Thymus (tissue), 11 donors: ENCODE data around the gene RNF220. TPM values are rescaled to one million over a fixed set of nuclear protein-coding genes. Genes with fewer than 3 reads are reported as not detected.

Experiments used
- DNase-seq, 9 donors: peaks; one replicate each; pipeline ENCODE4 v3.0.0-alpha.2; 2013; ENCODE audit warnings: low spot score in 9 of 9, low read depth in 6 of 9, missing footprints in 1 of 9
- H3K27ac ChIP-seq, 2 donors: one replicate each; pipeline ENCODE4 v1.5.1; 2013; ENCODE audit warnings: control low read depth in 1 of 2, low read depth in 1 of 2, low read length in 1 of 2, mild to moderate bottlenecking in 1 of 2, moderate library complexity in 1 of 2
- H3K27me3 ChIP-seq, 2 donors: one replicate each; pipeline ENCODE4 v1.5.1; 2013; ENCODE audit warnings: low read length in 1 of 2; ENCODE audit not compliant: control insufficient read depth in 2 of 2, insufficient read depth in 1 of 2
- H3K36me3 ChIP-seq, 2 donors: one replicate each; pipeline ENCODE4 v1.5.1; 2013; ENCODE audit warnings: low read length in 1 of 2, mild to moderate bottlenecking in 1 of 2, moderate library complexity in 1 of 2; ENCODE audit not compliant: control insufficient read depth in 2 of 2, insufficient read depth in 2 of 2
- H3K4me1 ChIP-seq, 2 donors: one replicate each; pipeline ENCODE4 v1.5.1; 2013; ENCODE audit warnings: low read length in 2 of 2; ENCODE audit not compliant: control insufficient read depth in 2 of 2, insufficient read depth in 2 of 2
- H3K4me3 ChIP-seq, 2 donors: one replicate each; pipeline ENCODE4 v1.5.1; 2013; ENCODE audit warnings: low read length in 2 of 2, control low read depth in 1 of 2, mild to moderate bottlenecking in 1 of 2
- H3K9me3 ChIP-seq, 2 donors: one replicate each; pipeline ENCODE4 v1.5.1; 2013; ENCODE audit warnings: low read length in 1 of 2, mild to moderate bottlenecking in 1 of 2; ENCODE audit not compliant: control insufficient read depth in 2 of 2, insufficient read depth in 1 of 2
- WGBS: extraction: QIAGEN DNeasy Blood & Tissue Kit; methylation state at CpG from one replicate; pipeline ENCODE4 v1.1.7; 2013; 5-methylcytosine and 5-hydroxymethylcytosine counted together
- polyA plus RNA-seq: library from polyadenylated mRNA; stranded (reverse); fragments of 200-250 nt; gene quantifications from one replicate; pipeline ENCODE4 v1.2.3, GENCODE V29; 2013
- total RNA-seq: library from RNA; stranded (reverse); fragments of 120-200 nt; gene quantifications from one replicate; pipeline ENCODE4 v1.2.4, GENCODE V29; 2013
- donor health status: healthy.

RNF220 gene
- total and polyA plus RNA-seq, 2 donors: 66.3 to 70.0 TPM

DNA sequence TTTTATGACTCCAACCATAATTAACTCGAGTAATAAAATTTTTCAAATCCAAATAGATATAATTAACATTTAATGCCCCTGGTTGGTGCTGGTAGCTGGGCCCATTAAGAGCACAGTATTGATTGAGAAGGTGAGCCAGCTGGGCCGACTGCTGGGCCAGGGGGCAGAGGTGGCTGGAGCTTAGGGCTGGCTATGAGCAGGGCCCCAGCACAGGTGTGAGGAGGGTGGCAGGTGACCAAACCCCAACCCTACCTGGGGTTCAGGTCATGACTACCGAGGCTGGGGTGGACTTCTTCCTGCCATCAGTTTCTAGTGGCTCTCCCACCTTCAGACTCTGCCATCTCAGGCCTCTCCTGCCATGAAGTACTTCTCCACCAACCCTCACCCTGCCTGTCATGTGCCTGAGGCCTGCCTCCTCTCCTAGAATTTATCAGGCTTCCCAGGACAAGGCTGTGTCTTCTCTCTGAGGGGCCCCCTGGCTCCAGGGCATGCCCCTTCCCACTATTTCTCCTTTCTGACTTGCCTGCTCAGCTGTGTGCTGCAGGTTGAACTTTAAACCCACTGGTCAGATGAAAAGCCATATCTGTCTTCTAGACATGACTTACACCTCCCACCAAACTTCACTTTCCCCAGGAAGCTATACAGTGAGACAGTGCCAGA lies 183.6 kb downstream of the RNF220 start:
- no peaks in the 10 kb centered on the region for H3K4me1 ChIP-seq
- H3K27ac ChIP-seq: no peak overlapping the region
- H3K4me3 ChIP-seq: no peak overlapping the region
- 98% methylated on average over 3 of the region's 3 CpGs for WGBS
- H3K9me3 ChIP-seq: no peaks in the 10 kb centered on the region
- no peaks in the 10 kb centered on the region for H3K27me3 ChIP-seq
- DNase-seq: no peak
- no peaks in the 10 kb centered on the region for H3K36me3 ChIP-seq

DNA sequence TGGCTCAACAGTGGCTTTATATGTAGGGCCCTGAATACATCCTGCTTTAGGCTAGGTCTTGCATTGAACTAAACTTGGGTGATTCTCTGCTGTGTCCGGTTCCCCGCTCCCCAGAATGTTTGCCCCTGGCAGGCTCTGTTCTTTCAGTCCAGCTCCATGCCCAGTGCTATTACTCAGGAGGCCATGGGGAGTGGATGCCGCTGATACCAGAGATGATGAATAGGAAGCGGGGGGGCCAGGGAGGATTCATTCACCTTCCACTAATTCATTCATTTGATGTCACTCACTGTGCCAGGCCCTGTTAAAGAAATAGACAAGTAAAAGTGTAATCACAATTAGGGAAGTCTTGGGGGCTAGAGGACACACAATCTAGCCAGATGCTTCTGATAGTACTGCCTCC lies 185.4 kb downstream of the RNF220 start:
- Histone ChIP-seq H3K36me3 (no peaks in the 10 kb centered on the region), H3K27ac (no peak overlapping the region), H3K9me3 (no peaks in the 10 kb centered on the region), H3K27me3 (peaks cover 0 to 2% of the 10 kb centered on the region in 2 donors), H3K4me3 (no peak overlapping the region), H3K4me1 (no peaks in the 10 kb centered on the region)
- 98% methylated on average over 4 of the region's 4 CpGs for WGBS
- DNase-seq: no peak

DNA sequence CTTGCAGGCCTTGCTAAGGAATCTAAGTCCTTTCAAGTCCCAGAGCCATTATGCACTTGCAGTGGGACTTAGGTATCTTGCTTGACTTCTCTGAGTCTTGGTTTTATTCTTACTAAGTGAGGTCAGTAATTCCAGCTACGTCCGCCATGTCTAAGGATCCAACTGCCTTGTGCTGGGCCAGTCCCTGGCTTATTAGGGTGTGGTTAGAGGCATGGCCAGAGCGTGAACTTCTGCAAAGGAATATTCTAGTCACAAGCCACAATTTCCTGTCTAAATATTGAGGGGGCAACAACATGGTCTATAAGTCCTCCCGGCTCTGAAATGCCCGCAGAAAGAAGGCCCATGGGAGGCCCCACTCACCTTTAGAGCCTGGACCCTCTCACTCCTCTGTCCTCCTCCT lies 186.3 kb downstream of the RNF220 start:
- Histone ChIP-seq H3K36me3 (no peaks in the 10 kb centered on the region), H3K4me3 (no peak overlapping the region), H3K4me1 (no peaks in the 10 kb centered on the region), H3K9me3 (no peaks in the 10 kb centered on the region), H3K27me3 (peaks cover 0 to 2% of the 10 kb centered on the region in 2 donors), H3K27ac (no peak overlapping the region)
- WGBS: 93% methylated on average over 5 of the region's 5 CpGs
- DNase-seq: no peak

DNA sequence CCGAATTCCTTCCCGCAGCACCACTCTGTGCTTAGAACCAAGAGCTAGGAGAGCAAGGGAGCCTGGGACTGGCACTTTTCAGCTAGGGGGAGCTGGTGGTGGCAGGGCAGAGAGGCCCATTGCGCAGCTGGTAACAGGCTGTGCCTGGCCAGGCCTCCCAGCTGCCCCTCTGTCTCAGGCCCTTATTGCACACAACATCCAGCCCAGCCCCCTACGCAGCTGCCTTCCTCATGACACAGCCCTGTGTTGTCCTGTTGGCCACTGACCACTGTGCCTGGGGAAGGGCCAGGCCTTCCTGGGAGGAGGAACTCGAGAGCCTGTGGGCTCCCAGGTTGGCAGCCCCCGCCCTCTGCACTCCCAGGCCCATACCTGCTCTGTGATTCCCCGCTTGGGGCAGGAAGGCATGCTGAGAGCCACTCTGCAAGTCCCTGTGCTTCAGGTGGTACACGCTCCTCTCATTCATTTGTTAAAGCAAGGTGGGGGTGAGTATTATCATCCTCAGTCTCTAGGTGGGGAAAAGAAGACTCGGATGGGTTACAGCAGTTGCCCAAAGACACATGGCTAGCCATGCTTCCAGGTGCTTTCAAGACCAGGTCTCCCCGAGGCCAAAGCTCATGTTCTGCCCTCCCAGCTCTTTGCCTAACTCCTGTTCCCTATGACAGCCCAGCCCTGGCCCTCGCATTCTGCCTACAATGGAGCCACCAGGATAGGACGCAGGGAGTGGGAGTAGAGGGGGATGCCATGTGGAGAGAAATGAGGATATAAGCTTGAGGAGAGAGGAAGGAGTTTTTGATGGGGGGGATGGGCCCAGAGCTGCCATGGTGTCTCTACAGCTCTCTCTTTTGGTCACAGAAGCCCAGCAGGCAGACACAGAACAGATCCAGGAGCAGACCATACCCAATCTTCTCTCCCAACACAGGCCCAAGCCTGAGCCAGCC lies 187.4 kb downstream of the RNF220 start:
- Histone ChIP-seq H3K9me3 (no peaks in the 10 kb centered on the region), H3K27me3 (peaks cover 0 to 2% of the 10 kb centered on the region in 2 donors), H3K4me3 (no peak overlapping the region), H3K36me3 (no peaks in the 10 kb centered on the region), H3K4me1 (no peaks in the 10 kb centered on the region), H3K27ac (no peak overlapping the region)
- 89% methylated on average over 12 of the region's 12 CpGs for WGBS
- DNase-seq: no peak

DNA sequence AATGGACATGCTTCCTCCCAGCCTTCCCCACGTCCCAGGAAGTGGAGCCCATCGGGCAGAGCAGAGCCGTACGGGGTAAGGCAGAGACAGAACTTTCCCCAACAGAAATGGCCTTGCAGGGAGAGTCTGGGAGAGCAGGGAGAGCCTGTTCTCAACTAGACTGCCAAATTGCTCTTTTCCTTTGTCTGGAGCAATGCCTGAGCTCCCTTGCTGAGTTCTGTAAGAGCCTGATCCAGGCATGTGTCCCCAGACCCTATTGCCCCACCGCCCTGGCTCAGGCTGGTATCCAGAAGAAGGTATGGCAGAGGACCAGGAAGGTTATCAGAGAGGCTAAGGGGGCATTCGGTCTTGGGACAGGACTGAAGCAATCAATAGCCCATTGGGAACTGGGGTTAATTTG lies 189.3 kb downstream of the RNF220 start:
- no peak overlapping the region for H3K27ac ChIP-seq
- H3K27me3 ChIP-seq: peaks cover 0 to 2% of the 10 kb centered on the region in 2 donors
- DNase-seq: no peak
- H3K36me3 ChIP-seq: no peaks in the 10 kb centered on the region
- H3K4me3 ChIP-seq: no peak overlapping the region
- 95% methylated on average over 6 of the region's 6 CpGs for WGBS
- no peaks in the 10 kb centered on the region for H3K9me3 ChIP-seq
- no peaks in the 10 kb centered on the region for H3K4me1 ChIP-seq

DNA sequence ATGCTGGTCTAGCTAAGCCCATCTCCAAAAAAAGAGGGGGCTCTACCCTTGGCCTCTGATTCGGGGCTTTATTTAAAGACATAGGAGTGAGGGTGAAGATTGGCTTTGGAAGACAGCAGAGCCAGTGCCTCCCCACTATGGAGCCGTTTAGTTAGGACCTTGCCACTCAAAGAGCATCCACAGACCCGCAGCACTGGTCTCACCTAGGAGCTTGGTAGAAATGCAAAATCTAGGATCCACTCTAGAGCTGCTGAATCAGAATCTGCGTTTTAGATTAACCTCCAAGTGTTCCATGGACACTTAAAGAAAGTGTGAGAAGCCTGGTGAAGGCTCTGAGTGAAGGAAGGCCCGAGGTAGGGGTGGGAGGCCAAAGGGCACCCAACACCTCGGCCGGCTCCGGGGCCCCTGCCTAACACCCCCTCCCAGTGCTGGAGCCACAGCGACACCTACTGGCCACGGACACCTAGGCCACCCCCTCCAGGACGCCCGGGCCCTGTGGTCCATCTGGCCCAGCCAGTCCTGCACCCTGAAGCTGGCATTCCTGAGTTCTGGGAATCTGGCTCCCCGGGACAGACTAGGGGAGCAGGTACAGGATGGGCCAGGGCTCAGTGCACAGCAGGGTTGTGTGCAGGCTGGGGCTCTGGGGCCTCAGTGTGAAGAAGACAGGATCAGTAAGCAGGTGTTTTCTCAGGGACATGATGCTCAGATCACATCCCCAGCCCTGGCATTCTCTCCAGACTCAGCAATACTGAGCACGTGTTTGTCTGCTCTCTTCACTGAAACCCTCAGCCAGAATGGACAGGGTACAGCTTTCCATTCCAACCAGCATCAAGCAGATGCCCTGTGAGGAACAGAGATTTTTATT lies 190.0 kb downstream of the RNF220 start:
- 42% methylated on average over 14 of the region's 14 CpGs for WGBS
- no peaks in the 10 kb centered on the region for H3K4me1 ChIP-seq
- no peak overlapping the region for H3K27ac ChIP-seq
- peaks cover 0 to 2% of the 10 kb centered on the region in 2 donors for H3K27me3 ChIP-seq
- H3K4me3 ChIP-seq: no peak overlapping the region
- peak; percentile 9 to 73 (median 40) for DNase-seq
- no peaks in the 10 kb centered on the region for H3K36me3 ChIP-seq
- H3K9me3 ChIP-seq: no peaks in the 10 kb centered on the region

DNA sequence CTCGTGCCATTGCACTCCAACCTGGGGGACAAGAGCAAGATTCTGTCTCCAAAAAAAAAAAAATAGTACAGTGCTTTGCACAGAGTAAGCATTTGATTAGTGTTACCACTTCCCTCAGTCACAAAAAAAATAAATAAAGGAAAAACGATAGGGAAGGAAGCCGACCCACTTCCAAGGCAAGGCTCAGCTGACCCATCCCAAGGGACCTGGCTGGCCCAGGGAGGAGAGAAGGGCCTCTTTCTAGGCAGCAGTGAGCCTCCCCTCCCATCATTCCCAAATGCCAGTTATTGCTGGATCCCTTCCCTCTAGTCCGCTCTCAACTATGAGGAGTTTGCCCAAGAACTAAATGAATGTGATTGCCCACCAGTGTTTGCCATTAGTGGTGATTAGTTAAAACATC lies 191.5 kb downstream of the RNF220 start:
- no peaks in the 10 kb centered on the region for H3K9me3 ChIP-seq
- H3K4me1 ChIP-seq: no peaks in the 10 kb centered on the region
- no peak for DNase-seq
- H3K27me3 ChIP-seq: peaks cover 0 to 2% of the 10 kb centered on the region in 2 donors
- no peaks in the 10 kb centered on the region for H3K36me3 ChIP-seq
- H3K4me3 ChIP-seq: no peak overlapping the region
- WGBS: 78% methylated on average over 4 of the region's 4 CpGs
- no peak overlapping the region for H3K27ac ChIP-seq

DNA sequence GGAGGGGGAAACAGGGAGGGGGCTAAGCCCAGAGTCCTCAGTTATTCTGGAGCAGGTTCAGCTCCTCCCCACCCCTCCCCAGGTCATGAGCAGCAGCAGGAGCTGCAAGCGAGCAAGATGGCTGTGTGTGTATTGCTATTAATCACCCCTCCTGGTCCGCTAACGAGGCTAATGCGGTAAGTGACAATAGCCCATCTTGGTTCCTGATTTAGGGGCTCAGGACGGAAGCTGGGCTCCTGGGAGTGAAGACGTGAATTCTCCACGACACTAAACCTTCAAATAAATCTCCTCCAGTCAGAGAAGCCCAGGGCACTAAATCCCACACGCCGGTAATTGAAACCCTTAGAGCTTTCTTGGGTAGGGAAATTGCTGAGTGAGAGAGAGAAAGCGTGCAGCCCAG lies 193.1 kb downstream of the RNF220 start:
- no peak overlapping the region for H3K27ac ChIP-seq
- H3K4me1 ChIP-seq: no peaks in the 10 kb centered on the region
- DNase-seq: no peak
- H3K4me3 ChIP-seq: no peak overlapping the region
- no peaks in the 10 kb centered on the region for H3K9me3 ChIP-seq
- peaks cover 0 to 2% of the 10 kb centered on the region in 2 donors for H3K27me3 ChIP-seq
- no peaks in the 10 kb centered on the region for H3K36me3 ChIP-seq
- 96% methylated on average over 10 of the region's 10 CpGs for WGBS
